Activated CD8-positive, alpha-beta T cell treated with anti-CD3 and anti-CD28 coated beads for 36 hours (primary cell): ENCODE measurements around the gene C1QL4. TPM values are rescaled to one million over a fixed set of nuclear protein-coding genes. Genes with fewer than 3 reads are reported as not detected.

ENCODE experiments used
- ATAC-seq: fragments of 200-7000 bp; cut with Tn5 transposase; one replicate; pipeline ENCODE4 v1.10.0; 2021; ENCODE audit warnings: mild to moderate bottlenecking, moderate library complexity
- CTCF ChIA-PET: fragments of 350-600 bp; sonication (Branson Sonifier 250); formaldehyde crosslinking; loops from one replicate; lab custom pipeline; 2021; ENCODE audit warnings: antibody characterized with exemption; lab: Charles Lee
- POLR2A ChIA-PET: fragments of 350-600 bp; sonication (Branson Sonifier 250); formaldehyde crosslinking; loops from one replicate; lab custom pipeline; 2021; ENCODE audit warnings: antibody characterized with exemption; lab: Charles Lee
- DNase-seq: peaks from one replicate; pipeline ENCODE4 v3.0.0-alpha.2; 2020
- H3K27ac Mint-ChIP-seq: one replicate; pipeline ENCODE4 v1.8.0; 2021; ENCODE audit warnings: mild to moderate bottlenecking, mixed read lengths
- H3K27me3 Mint-ChIP-seq: one replicate; pipeline ENCODE4 v1.8.0; 2021; ENCODE audit warnings: mixed read lengths
- H3K36me3 Mint-ChIP-seq: one replicate; pipeline ENCODE4 v1.8.0; 2021; ENCODE audit warnings: low read depth, mixed read lengths
- H3K4me1 Mint-ChIP-seq: one replicate; pipeline ENCODE4 v1.8.0; 2021; ENCODE audit warnings: low read depth, mixed read lengths
- H3K4me3 Mint-ChIP-seq: one replicate; pipeline ENCODE4 v1.8.0; 2021; ENCODE audit warnings: mild to moderate bottlenecking, moderate library complexity, mixed read lengths
- H3K9me3 Mint-ChIP-seq: one replicate; pipeline ENCODE4 v1.8.0; 2021; ENCODE audit warnings: mixed read lengths
- intact Hi-C: fragments of 100-400 bp; cut with micrococcal nuclease; formaldehyde crosslinking; loops from one replicate; pipeline ENCODE4 v1.10.0; 2022
- total RNA-seq, 2 experiments: library from RNA; stranded (reverse); gene quantifications; one replicate each; pipeline ENCODE4 v1.2.3, GENCODE V29; 2021
- TF ChIP-seq, protein P1 (sequence below): fragments of 200-600 bp; IDR thresholded peaks from one replicate; pipeline ENCODE4 v1.8.0; 2022; ENCODE audit warnings: antibody characterized with exemption, mild to moderate bottlenecking

The C1QL4 gene
- total RNA-seq, 2 experiments from 2014 or later, result not detected

DNA sequence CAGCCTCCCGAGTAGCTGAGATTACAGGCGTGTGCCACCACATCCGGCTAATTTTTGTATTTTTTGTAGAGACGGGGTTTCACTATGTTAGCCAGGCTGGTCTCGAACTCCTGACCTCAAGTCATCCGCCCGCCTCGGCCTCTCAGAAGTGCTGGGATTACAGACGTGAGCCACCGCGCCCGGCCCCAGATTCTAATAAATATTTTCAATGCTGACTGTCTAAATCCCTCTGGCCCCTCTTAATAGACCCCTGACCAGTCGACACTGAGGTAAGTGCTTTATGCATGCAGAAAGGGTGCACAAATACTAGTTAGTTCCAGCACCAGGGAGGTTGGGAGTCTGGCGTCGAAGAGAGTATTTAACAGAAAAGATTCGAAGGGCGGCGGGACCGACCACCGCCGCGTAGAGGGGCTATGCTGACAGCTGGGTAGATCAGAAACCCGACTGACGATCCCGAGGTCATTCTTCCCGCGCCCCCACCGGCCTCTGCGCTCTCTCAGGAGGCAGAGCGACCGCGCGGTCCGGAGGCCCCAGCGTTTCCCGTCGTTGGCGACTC, 29.2 kb upstream of the C1QL4 start:
- ChIA-PET CTCF (interaction anchor here (0.9 to 8.2 kb wide), 18 partner anchors 8 to 278 kb away, joined by 3 to 71 read pairs (median 4); partner anchors contain the start of genes DNAJC22 and TUBA1B), POLR2A (interaction anchor here (0.6 to 2.5 kb wide), 16 partner anchors 9 to 382 kb away, joined by 3 to 16 read pairs (median 4); partner anchors contain the start of genes DNAJC22, PRPF40B, TROAP and TUBA1B)
- H3K9me3 Mint-ChIP-seq, result no peaks in the 10 kb centered on the region
- H3K36me3 Mint-ChIP-seq, result no peaks in the 10 kb centered on the region
- H3K4me1 Mint-ChIP-seq, result peaks cover 29% of the 10 kb centered on the region
- peak; percentile 27 for DNase-seq
- peak overlapping the region; percentile 74 for H3K4me3 Mint-ChIP-seq
- TF ChIP-seq, protein P1, sequence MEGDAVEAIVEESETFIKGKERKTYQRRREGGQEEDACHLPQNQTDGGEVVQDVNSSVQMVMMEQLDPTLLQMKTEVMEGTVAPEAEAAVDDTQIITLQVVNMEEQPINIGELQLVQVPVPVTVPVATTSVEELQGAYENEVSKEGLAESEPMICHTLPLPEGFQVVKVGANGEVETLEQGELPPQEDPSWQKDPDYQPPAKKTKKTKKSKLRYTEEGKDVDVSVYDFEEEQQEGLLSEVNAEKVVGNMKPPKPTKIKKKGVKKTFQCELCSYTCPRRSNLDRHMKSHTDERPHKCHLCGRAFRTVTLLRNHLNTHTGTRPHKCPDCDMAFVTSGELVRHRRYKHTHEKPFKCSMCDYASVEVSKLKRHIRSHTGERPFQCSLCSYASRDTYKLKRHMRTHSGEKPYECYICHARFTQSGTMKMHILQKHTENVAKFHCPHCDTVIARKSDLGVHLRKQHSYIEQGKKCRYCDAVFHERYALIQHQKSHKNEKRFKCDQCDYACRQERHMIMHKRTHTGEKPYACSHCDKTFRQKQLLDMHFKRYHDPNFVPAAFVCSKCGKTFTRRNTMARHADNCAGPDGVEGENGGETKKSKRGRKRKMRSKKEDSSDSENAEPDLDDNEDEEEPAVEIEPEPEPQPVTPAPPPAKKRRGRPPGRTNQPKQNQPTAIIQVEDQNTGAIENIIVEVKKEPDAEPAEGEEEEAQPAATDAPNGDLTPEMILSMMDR, result no peak
- intact Hi-C loops, result no loop called here
- no peaks in the 10 kb centered on the region for H3K27me3 Mint-ChIP-seq
- peak overlapping the region; percentile 98 for H3K27ac Mint-ChIP-seq
- peak; percentile 14 for ATAC-seq

GRCh38 chr12:49365542-49365941, 28.6 kb upstream of the C1QL4 start:
- ChIA-PET CTCF (interaction anchor here (1.1 to 8.2 kb wide), 9 partner anchors 8 to 277 kb away, joined by 3 to 71 read pairs (median 7); partner anchors contain the start of gene DNAJC22), POLR2A (interaction anchor here (0.6 to 2.5 kb wide), 8 partner anchors 19 to 258 kb away, joined by 3 to 16 read pairs (median 6); partner anchors contain the start of genes DNAJC22, PRPF40B and TUBA1B)
- intact Hi-C loops, result no loop called here
- no peak for ATAC-seq
- Mint-ChIP-seq H3K27me3 (peaks cover 2% of the 10 kb centered on the region), H3K4me3 (peak overlapping the region; percentile 74), H3K36me3 (no peaks in the 10 kb centered on the region), H3K9me3 (no peaks in the 10 kb centered on the region), H3K27ac (no peak overlapping the region), H3K4me1 (peaks cover 27% of the 10 kb centered on the region)
- TF ChIP-seq, protein P1, result no peak
- DNase-seq, result no peak

DNA sequence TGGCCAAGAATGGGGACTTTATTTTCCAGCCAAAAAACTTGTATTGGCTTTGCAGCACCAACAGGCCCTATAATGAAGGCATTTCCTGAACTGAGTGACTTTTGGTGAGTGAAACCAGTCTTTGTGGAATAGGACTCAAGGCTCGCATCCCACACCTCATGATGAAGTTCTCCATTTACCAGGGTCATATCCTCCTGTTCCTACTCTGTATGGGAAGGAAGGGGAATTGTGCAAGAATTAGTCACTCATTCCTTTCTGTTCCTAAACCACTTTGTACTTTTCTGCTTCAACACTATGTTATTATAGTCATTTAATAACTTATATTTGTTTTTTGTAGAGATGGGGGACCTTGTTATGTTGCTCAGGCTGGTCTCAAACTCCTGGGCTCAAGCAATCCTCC, 28.0 kb upstream of the C1QL4 start:
- TF ChIP-seq, protein P1, result no peak
- no peaks in the 10 kb centered on the region for H3K36me3 Mint-ChIP-seq
- H3K4me3 Mint-ChIP-seq, result no peak overlapping the region
- ChIA-PET CTCF (interaction anchor here (3.4 to 8.2 kb wide), 4 partner anchors 7 to 150 kb away, joined by 20 to 71 read pairs (median 58); partner anchors contain the start of gene DNAJC22), POLR2A (interaction anchor here (1.3 to 2.1 kb wide), 2 partner anchors 146 to 149 kb away, joined by 3 to 7 read pairs; no protein-coding TSS in a partner anchor)
- ATAC-seq, result no peak
- H3K27ac Mint-ChIP-seq, result no peak overlapping the region
- peaks cover 24% of the 10 kb centered on the region for H3K4me1 Mint-ChIP-seq
- H3K9me3 Mint-ChIP-seq, result no peaks in the 10 kb centered on the region
- intact Hi-C loops, result no loop called here
- no peak for DNase-seq
- peaks cover 2% of the 10 kb centered on the region for H3K27me3 Mint-ChIP-seq

GRCh38 chr12:49362077-49362476, 25.1 kb upstream of the C1QL4 start:
- ATAC-seq, result no peak
- TF ChIP-seq, protein P1, result no peak
- Mint-ChIP-seq H3K9me3 (no peaks in the 10 kb centered on the region), H3K4me3 (no peak overlapping the region), H3K36me3 (no peaks in the 10 kb centered on the region), H3K4me1 (peaks cover 6% of the 10 kb centered on the region), H3K27ac (no peak overlapping the region), H3K27me3 (peaks cover 8% of the 10 kb centered on the region)
- DNase-seq, result no peak
- CTCF ChIA-PET, result interaction anchor here (0.9 to 8.9 kb wide), 7 partner anchors 12 to 274 kb away, joined by 3 to 366 read pairs (median 10); partner anchors contain the start of genes DNAJC22 and PRPH
- POLR2A ChIA-PET, result no interaction called here
- intact Hi-C loops, result no loop called here

GRCh38 chr12:49359671-49360070, 22.7 kb upstream of the C1QL4 start:
- ATAC-seq (no peak), DNase-seq (no peak)
- intact Hi-C loops, result no loop called here
- TF ChIP-seq, protein P1, result no peak
- Mint-ChIP-seq H3K4me1 (peaks cover 2% of the 10 kb centered on the region), H3K9me3 (no peaks in the 10 kb centered on the region), H3K4me3 (no peak overlapping the region), H3K36me3 (no peaks in the 10 kb centered on the region), H3K27me3 (peaks cover 12% of the 10 kb centered on the region), H3K27ac (no peak overlapping the region)
- ChIA-PET POLR2A (interaction anchor here (1.0 kb wide), 1 partner anchor 11 kb away, joined by 3 read pairs; no protein-coding TSS in a partner anchor), CTCF (interaction anchor here (0.8 to 8.9 kb wide), 27 partner anchors 8 to 253 kb away, joined by 3 to 366 read pairs (median 15); partner anchors contain the start of genes DNAJC22, PRPH, SPATS2 and TROAP)
